ENCODE results near the gene CARMIL1.

Gene CARMIL1

DNA sequence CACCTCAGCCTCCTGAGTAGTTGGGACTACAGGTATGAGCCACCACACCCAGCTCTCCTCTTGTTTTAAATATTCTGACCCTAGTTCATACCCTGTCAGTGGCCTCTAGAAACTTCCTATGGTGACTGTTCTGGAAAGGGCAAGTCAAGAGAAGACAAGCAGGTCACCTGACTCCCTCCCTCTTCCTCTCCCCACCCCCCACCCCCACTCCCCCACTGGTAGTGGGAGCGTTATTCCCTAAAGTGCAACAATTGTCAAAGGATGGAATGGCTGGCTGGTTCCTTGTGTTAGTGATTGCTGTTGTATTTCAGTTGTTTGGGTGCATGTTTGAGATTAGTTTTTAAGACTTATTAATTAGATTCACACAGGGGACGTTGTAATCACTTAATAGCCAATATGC is 136.1 kb downstream of the CARMIL1 start:
- no peak for DNase-seq (ENCODE audit: low read depth)
- no peak overlapping the region for H3K4me3 ChIP-seq (ENCODE audit: control insufficient read depth, low read depth, low read length)
- TF ChIP-seq, protein P1, sequence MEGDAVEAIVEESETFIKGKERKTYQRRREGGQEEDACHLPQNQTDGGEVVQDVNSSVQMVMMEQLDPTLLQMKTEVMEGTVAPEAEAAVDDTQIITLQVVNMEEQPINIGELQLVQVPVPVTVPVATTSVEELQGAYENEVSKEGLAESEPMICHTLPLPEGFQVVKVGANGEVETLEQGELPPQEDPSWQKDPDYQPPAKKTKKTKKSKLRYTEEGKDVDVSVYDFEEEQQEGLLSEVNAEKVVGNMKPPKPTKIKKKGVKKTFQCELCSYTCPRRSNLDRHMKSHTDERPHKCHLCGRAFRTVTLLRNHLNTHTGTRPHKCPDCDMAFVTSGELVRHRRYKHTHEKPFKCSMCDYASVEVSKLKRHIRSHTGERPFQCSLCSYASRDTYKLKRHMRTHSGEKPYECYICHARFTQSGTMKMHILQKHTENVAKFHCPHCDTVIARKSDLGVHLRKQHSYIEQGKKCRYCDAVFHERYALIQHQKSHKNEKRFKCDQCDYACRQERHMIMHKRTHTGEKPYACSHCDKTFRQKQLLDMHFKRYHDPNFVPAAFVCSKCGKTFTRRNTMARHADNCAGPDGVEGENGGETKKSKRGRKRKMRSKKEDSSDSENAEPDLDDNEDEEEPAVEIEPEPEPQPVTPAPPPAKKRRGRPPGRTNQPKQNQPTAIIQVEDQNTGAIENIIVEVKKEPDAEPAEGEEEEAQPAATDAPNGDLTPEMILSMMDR (conservative IDR thresholded peaks at IDR 0.05; ENCODE audit: control insufficient read depth, insufficient read depth, low read depth, low read length) = no peak

DNA sequence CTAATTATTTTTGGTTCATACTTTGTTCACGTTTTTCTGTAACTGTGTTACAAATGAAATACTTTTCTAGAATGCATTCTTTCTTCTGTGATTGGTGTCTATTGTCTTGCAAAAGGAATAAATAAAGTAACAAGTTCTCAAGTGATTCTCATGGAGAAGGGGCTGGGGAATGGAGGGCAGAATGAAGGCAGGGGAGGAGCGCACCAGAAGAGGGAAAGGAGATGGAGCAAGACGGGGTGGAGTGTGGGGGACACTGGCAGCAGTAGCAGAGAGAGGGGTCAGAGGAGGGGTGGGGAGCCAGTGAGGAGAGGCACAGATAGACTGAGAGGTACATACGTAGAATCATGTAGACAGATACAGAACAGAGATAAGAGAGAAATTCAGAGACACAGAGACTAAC is 136.5 kb downstream of the CARMIL1 start:
- TF ChIP-seq, protein P1 (conservative IDR thresholded peaks at IDR 0.05; ENCODE audit: control insufficient read depth, insufficient read depth, low read depth, low read length) = no peak
- no peak overlapping the region for H3K4me3 ChIP-seq (ENCODE audit: control insufficient read depth, low read depth, low read length)
- no peak for DNase-seq (ENCODE audit: low read depth)

DNA sequence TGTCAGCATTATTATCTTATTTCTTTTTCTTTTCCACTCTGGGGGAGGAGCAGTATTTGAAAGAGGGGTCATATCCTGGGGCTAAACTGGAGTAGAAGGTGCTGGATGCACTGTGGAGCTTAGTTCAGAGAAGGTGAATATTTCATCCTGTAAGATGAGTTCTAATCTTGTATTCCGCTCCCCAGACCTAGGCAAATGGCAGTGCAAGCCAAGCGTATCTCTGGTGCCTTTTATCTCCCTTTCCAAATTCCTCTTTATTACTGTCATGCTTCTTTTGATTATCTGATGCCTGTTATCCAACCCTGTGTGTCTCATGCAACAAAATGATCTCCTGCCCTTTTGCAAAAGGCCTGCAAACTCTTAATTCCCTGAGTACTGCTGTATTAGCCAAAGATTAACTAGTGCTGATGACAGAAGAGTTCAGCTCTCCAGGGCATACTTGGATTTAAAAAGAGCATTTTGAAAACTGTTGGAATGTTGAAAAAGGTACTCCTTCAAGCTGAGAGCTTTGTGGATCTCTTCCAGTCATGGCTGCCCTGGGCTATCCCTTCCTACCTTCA is 138.0 kb downstream of the CARMIL1 start:
- no peak overlapping the region for H3K4me3 ChIP-seq (ENCODE audit: control insufficient read depth, low read depth, low read length)
- no peak for DNase-seq (ENCODE audit: low read depth)
- TF ChIP-seq, protein P1 (conservative IDR thresholded peaks at IDR 0.05; ENCODE audit: control insufficient read depth, insufficient read depth, low read depth, low read length) = no peak

DNA sequence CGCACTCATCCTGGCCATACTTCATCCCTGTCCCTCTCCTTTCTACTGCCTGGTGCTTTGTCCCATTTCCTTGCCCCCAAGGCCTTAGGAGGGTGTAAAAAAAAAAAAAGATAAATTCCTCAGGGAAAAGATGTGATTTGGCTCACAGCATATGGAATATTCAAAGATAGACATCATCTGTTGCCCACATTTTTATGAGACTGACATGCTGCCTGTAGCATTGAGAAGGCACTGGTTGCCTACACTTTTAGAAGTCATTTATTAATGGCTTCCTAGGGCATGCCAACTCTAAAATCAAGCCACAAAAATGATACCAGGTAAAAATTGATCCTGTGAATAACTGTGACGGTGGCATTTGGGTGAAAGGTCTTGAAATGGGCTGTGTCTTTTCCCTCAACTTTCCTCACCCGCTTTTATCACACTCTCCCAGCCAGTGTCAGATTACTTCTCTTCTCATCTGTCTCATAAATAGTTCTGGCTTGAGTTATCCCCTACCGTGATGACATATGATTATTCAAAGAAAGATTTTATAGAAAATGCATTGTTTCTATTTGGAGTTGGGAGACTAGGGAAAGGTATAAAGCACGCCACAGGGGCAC is 139.4 kb downstream of the CARMIL1 start:
- DNase-seq (ENCODE audit: low read depth) = no peak
- TF ChIP-seq, protein P1 (conservative IDR thresholded peaks at IDR 0.05; ENCODE audit: control insufficient read depth, insufficient read depth, low read depth, low read length) = no peak
- no peak overlapping the region for H3K4me3 ChIP-seq (ENCODE audit: control insufficient read depth, low read depth, low read length)

DNA sequence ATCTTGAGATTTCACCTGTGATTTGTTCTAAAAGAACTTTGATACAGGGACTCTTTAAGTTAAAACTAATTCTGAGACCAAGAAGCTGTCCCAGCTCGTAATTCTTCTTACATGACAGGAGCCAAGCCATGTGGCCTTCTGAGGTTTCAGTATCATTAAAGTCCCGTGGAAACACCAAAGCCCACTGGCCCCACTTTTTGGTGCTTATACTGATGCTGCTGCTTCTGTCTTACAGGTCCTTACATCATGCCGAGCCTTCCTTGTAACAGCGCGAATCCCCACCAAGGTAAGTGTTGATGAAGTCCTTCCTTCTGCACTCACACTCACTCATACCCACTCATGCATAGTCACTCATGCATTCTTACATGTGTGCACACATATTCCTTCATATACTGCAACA is 140.7 kb downstream of the CARMIL1 start:
- TF ChIP-seq, protein P1 (conservative IDR thresholded peaks at IDR 0.05; ENCODE audit: control insufficient read depth, insufficient read depth, low read depth, low read length) = no peak
- DNase-seq (ENCODE audit: low read depth) = no peak
- H3K4me3 ChIP-seq (ENCODE audit: control insufficient read depth, low read depth, low read length) = no peak overlapping the region

DNA sequence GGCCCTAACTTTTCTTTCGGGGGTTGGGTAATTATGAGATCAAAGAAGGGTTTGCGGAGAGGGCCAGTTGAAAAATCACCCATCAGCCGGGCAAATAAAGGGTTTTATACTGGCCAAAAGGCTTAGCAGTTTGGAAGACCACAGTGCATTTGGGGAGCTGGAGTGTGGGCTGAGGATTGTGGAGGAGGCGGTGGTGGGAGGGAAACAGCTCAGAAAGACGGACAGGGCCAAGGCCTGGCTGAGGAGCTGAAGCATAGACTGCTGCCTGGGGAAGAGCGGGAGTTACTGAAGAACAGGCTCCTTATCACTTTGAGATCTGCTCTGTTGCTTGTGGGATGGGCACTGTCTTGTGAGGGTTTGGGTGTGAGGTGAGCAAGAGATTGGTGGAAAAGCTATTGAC is 144.2 kb downstream of the CARMIL1 start:
- H3K4me3 ChIP-seq (ENCODE audit: control insufficient read depth, low read depth, low read length) = no peak overlapping the region
- no peak for DNase-seq (ENCODE audit: low read depth)
- TF ChIP-seq, protein P1 (conservative IDR thresholded peaks at IDR 0.05; ENCODE audit: control insufficient read depth, insufficient read depth, low read depth, low read length) = no peak

All from fibroblast of mammary gland (primary cell).